ENCODE results near the gene CADPS2. TPM values are rescaled to one million over a fixed set of nuclear protein-coding genes. Genes with fewer than 3 reads are reported as not detected.

Gene CADPS2
- total RNA-seq, 1 donor from 2014 or later, result 19.1 TPM

- Mint-ChIP-seq H3K36me3 (no peaks in the 10 kb centered on the region), H3K9me3 (no peaks in the 10 kb centered on the region)
- H3F3A ChIP-seq (ENCODE audit: low read depth), result peaks cover 28% of the 10 kb centered on the region
Measured at GRCh38 chr7:122532406-122533269, 353.6 kb downstream of the CADPS2 start.

DNA sequence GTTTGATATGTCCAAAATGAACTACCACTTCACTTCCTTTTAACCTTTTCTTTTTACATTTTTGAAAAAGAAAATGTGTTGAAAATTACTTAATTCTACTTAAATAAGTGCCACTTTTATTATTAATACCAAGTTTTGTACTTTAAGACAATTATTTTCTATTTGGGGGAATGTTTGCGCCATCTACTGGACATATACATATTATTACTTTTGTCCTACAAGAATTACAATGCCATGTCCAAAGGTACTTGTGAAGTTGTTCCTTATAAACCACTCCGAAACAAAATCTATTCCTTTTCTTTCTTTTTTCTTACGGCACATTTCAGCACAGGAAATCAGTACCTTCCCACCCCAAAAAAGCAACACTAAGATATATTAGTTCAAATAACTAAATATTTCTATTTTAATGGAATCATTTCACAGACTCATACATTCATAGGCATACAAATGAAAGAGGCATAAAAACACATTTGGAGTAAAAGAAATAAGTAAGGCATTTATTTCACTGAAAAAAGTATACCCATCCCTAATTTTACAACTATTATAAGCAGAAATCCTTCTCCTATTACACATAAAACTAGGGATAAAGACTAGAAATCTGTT, 357.3 kb downstream of the CADPS2 start:
- H3K27ac ChIP-seq, result no peak overlapping the region
- no peaks in the 10 kb centered on the region for H3K36me3 ChIP-seq
- H3K27me3 ChIP-seq, result no peaks in the 10 kb centered on the region
- H3K9ac ChIP-seq, result no peak overlapping the region
- TF ChIP-seq CTCF (IDR thresholded peaks at IDR 0.05) (peak; percentile 79), EZH2phosphoT487 (IDR thresholded peaks at IDR 0.05) (no peak)
- no peaks in the 10 kb centered on the region for H3K36me3 Mint-ChIP-seq
- peaks cover 50% of the 10 kb centered on the region for H3K79me2 ChIP-seq (ENCODE audit: low read depth)
- H4K20me1 ChIP-seq (ENCODE audit: low read depth), result no peaks in the 10 kb centered on the region
- DNase-seq (ENCODE audit: low spot score), result peak; percentile 73
- no peak overlapping the region for H3K4me3 Mint-ChIP-seq
- H2AFZ ChIP-seq (replicated peaks), result no peak overlapping the region
- peaks cover 4% of the 10 kb centered on the region for H3K4me1 Mint-ChIP-seq
- H3K27ac Mint-ChIP-seq, result no peak overlapping the region
- H3F3A ChIP-seq (ENCODE audit: low read depth), result peaks cover 36% of the 10 kb centered on the region
- no peaks in the 10 kb centered on the region for H3K27me3 Mint-ChIP-seq (ENCODE audit: insufficient read depth, low read depth)
- no peaks in the 10 kb centered on the region for H3K9me3 Mint-ChIP-seq
- H3K4me1 ChIP-seq, result peaks cover 35% of the 10 kb centered on the region
- no peak overlapping the region for H3K4me2 ChIP-seq
- no peak overlapping the region for H3K4me3 ChIP-seq
- H3K9me3 ChIP-seq (ENCODE audit: low read depth), result no peaks in the 10 kb centered on the region

More at GRCh38 chr7:122532406-122533269, 353.6 kb downstream of the CADPS2 start:
- no peaks in the 10 kb centered on the region for H3K9me3 ChIP-seq (ENCODE audit: low read depth)
- peaks cover 27% of the 10 kb centered on the region for H3K4me1 ChIP-seq
- peaks cover 37% of the 10 kb centered on the region for H3K79me2 ChIP-seq (ENCODE audit: low read depth)
- peaks cover 4% of the 10 kb centered on the region for H3K4me1 Mint-ChIP-seq
- no peak overlapping the region for H3K27ac Mint-ChIP-seq
- no peak overlapping the region for H3K9ac ChIP-seq
- H3K27ac ChIP-seq, result no peak overlapping the region
- no peaks in the 10 kb centered on the region for H3K27me3 ChIP-seq
- H3K4me2 ChIP-seq, result peak overlapping the region; percentile 23
- no peaks in the 10 kb centered on the region for H3K36me3 ChIP-seq
- no peaks in the 10 kb centered on the region for H3K27me3 Mint-ChIP-seq (ENCODE audit: insufficient read depth, low read depth)
- H2AFZ ChIP-seq (replicated peaks), result no peak overlapping the region
- no peak for TF ChIP-seq EZH2 (IDR thresholded peaks at IDR 0.05)
- peak; percentile 76 for TF ChIP-seq CTCF (IDR thresholded peaks at IDR 0.05)
- no peak for TF ChIP-seq EZH2phosphoT487 (IDR thresholded peaks at IDR 0.05)
- no peaks in the 10 kb centered on the region for H4K20me1 ChIP-seq (ENCODE audit: low read depth)
- no peak overlapping the region for H3K4me3 Mint-ChIP-seq
- DNase-seq (ENCODE audit: low spot score), result peak; percentile 23
- no peak overlapping the region for H3K4me3 ChIP-seq

GRCh38 chr7:122525355-122525754, 360.9 kb downstream of the CADPS2 start:
- Mint-ChIP-seq H3K27me3 (ENCODE audit: insufficient read depth, low read depth) (no peaks in the 10 kb centered on the region), H3K9me3 (no peaks in the 10 kb centered on the region), H3K4me3 (no peak overlapping the region), H3K27ac (no peak overlapping the region), H3K36me3 (peaks cover 2% of the 10 kb centered on the region), H3K4me1 (peaks cover 11% of the 10 kb centered on the region)
- no peak for DNase-seq (ENCODE audit: low spot score)
- TF ChIP-seq CTCF (IDR thresholded peaks at IDR 0.05) (no peak), EZH2phosphoT487 (IDR thresholded peaks at IDR 0.05) (no peak), EZH2 (IDR thresholded peaks at IDR 0.05) (no peak)
- Histone ChIP-seq H3K4me2 (no peak overlapping the region), H3K79me2 (ENCODE audit: low read depth) (peaks cover 40% of the 10 kb centered on the region), H4K20me1 (ENCODE audit: low read depth) (no peaks in the 10 kb centered on the region), H3K27me3 (no peaks in the 10 kb centered on the region), H3K36me3 (no peaks in the 10 kb centered on the region), H2AFZ (replicated peaks) (no peak overlapping the region), H3K4me3 (no peak overlapping the region), H3K4me1 (peaks cover 42% of the 10 kb centered on the region), H3F3A (ENCODE audit: low read depth) (peaks cover 32% of the 10 kb centered on the region), H3K9me3 (ENCODE audit: low read depth) (no peaks in the 10 kb centered on the region), H3K27ac (no peak overlapping the region), H3K9ac (no peak overlapping the region)

Data from neural progenitor cell (in vitro differentiated cells).